ENCODE measurements around the gene MED6. TPM values are rescaled to one million over a fixed set of nuclear protein-coding genes. Genes with fewer than 3 reads are reported as not detected.

The MED6 gene
- polyA plus RNA-seq, 1 donor from 2014 or later = 46.6 TPM

DNA sequence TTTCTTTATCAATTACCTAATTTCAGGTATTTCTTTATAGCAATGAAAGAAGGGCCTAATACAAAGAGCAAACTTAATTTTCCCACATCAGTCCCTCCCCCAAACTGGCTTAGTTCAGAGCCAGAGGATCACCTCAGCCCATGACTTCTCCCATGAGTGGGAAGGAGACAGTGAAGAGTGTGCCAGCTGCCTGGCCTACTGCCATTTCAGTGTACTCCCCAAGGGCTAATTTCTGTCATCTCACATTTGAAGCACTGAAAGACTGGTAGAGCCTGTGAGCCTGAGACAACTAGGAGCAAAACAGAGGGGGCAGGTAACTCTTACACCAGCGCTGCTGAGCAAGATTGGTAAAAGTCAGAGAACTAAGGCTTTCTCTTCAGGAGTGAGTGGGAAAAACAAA lies 36.6 kb downstream of the MED6 start:
- TF ChIP-seq POLR2AphosphoS5 (IDR thresholded peaks at IDR 0.05) (no peak), SMC3 (conservative IDR thresholded peaks at IDR 0.05; ENCODE audit: poor library complexity) (no peak), TAF1 (IDR thresholded peaks at IDR 0.05; ENCODE audit: low read depth) (no peak), EZH2 (IDR thresholded peaks at IDR 0.05; ENCODE audit: borderline replicate concordance, insufficient read depth, low read length, poor library complexity, severe bottlenecking) (no peak), RAD21 (conservative IDR thresholded peaks at IDR 0.05) (no peak), EP300 (conservative IDR thresholded peaks at IDR 0.05; ENCODE audit: poor library complexity, severe bottlenecking) (no peak), MXI1 (conservative IDR thresholded peaks at IDR 0.05; ENCODE audit: poor library complexity, severe bottlenecking) (no peak)
- TF ChIP-seq, protein P1, sequence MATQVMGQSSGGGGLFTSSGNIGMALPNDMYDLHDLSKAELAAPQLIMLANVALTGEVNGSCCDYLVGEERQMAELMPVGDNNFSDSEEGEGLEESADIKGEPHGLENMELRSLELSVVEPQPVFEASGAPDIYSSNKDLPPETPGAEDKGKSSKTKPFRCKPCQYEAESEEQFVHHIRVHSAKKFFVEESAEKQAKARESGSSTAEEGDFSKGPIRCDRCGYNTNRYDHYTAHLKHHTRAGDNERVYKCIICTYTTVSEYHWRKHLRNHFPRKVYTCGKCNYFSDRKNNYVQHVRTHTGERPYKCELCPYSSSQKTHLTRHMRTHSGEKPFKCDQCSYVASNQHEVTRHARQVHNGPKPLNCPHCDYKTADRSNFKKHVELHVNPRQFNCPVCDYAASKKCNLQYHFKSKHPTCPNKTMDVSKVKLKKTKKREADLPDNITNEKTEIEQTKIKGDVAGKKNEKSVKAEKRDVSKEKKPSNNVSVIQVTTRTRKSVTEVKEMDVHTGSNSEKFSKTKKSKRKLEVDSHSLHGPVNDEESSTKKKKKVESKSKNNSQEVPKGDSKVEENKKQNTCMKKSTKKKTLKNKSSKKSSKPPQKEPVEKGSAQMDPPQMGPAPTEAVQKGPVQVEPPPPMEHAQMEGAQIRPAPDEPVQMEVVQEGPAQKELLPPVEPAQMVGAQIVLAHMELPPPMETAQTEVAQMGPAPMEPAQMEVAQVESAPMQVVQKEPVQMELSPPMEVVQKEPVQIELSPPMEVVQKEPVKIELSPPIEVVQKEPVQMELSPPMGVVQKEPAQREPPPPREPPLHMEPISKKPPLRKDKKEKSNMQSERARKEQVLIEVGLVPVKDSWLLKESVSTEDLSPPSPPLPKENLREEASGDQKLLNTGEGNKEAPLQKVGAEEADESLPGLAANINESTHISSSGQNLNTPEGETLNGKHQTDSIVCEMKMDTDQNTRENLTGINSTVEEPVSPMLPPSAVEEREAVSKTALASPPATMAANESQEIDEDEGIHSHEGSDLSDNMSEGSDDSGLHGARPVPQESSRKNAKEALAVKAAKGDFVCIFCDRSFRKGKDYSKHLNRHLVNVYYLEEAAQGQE (IDR thresholded peaks at IDR 0.05; ENCODE audit: borderline replicate concordance) = no peak
- TF ChIP-seq, protein P2, sequence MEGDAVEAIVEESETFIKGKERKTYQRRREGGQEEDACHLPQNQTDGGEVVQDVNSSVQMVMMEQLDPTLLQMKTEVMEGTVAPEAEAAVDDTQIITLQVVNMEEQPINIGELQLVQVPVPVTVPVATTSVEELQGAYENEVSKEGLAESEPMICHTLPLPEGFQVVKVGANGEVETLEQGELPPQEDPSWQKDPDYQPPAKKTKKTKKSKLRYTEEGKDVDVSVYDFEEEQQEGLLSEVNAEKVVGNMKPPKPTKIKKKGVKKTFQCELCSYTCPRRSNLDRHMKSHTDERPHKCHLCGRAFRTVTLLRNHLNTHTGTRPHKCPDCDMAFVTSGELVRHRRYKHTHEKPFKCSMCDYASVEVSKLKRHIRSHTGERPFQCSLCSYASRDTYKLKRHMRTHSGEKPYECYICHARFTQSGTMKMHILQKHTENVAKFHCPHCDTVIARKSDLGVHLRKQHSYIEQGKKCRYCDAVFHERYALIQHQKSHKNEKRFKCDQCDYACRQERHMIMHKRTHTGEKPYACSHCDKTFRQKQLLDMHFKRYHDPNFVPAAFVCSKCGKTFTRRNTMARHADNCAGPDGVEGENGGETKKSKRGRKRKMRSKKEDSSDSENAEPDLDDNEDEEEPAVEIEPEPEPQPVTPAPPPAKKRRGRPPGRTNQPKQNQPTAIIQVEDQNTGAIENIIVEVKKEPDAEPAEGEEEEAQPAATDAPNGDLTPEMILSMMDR (IDR thresholded peaks at IDR 0.05; ENCODE audit: poor library complexity, severe bottlenecking) = no peak
- Histone ChIP-seq H3K36me3 (ENCODE audit: insufficient read depth, low read length) (peaks cover 4% of the 10 kb centered on the region), H3K9me3 (ENCODE audit: low read length) (peaks cover 3% of the 10 kb centered on the region)

DNA sequence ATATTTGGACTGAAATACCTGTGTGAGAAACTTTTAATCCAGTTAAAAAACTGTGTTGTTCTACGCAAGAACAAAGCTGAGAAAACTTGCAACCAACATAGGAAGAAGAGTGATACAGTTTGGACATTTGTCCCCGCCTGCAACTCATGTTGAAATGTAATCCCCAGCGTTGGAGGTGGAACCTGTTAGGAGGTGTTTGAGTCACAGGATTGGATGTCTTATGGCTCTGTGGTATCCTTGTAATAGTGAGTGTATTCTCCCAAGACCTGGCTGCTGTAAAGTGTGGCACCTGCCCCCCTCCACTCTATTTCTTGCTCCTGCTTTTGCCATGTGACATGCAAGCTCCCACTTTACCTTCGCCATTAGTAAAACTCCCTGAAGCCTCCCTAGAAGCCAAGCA lies 37.0 kb downstream of the MED6 start:
- H3K9me3 ChIP-seq (ENCODE audit: low read length) = peaks cover 3% of the 10 kb centered on the region

More for the DNA sequence above, 36.6 kb downstream of the MED6 start:
- Histone ChIP-seq H3K4me2 (ENCODE audit: low read length) (no peak overlapping the region), H3K9ac (ENCODE audit: low read length) (no peak overlapping the region), H3K79me2 (replicated peaks; ENCODE audit: insufficient read depth, low read length) (no peaks in the 10 kb centered on the region), H3F3A (ENCODE audit: insufficient read depth, low read length, poor library complexity, severe bottlenecking) (no peaks in the 10 kb centered on the region), H3K27me3 (ENCODE audit: insufficient read depth, low read depth, low read length) (no peaks in the 10 kb centered on the region), H2AFZ (ENCODE audit: low read depth, low read length) (no peak overlapping the region), H3K4me3 (ENCODE audit: low read length) (no peak overlapping the region), H3K9me2 (ENCODE audit: insufficient read depth, low read length) (no peaks in the 10 kb centered on the region), H3K27ac (ENCODE audit: low read length) (no peak overlapping the region), H4K20me1 (ENCODE audit: insufficient read depth) (no peaks in the 10 kb centered on the region)

More for the DNA sequence above, 37.0 kb downstream of the MED6 start:
- Histone ChIP-seq H3K27ac (ENCODE audit: low read length) (no peak overlapping the region), H3K9ac (ENCODE audit: low read length) (no peak overlapping the region), H3K79me2 (replicated peaks; ENCODE audit: insufficient read depth, low read length) (no peaks in the 10 kb centered on the region), H3K36me3 (ENCODE audit: insufficient read depth, low read length) (peaks cover 4% of the 10 kb centered on the region), H3K9me2 (ENCODE audit: insufficient read depth, low read length) (no peaks in the 10 kb centered on the region), H3K27me3 (ENCODE audit: insufficient read depth, low read depth, low read length) (no peaks in the 10 kb centered on the region), H3K4me2 (ENCODE audit: low read length) (no peak overlapping the region), H2AFZ (ENCODE audit: low read depth, low read length) (no peak overlapping the region), H3F3A (ENCODE audit: insufficient read depth, low read length, poor library complexity, severe bottlenecking) (no peaks in the 10 kb centered on the region), H4K20me1 (ENCODE audit: insufficient read depth) (no peaks in the 10 kb centered on the region), H3K4me3 (ENCODE audit: low read length) (no peak overlapping the region)
- TF ChIP-seq SMC3 (conservative IDR thresholded peaks at IDR 0.05; ENCODE audit: poor library complexity) (no peak), TAF1 (IDR thresholded peaks at IDR 0.05; ENCODE audit: low read depth) (no peak), RAD21 (conservative IDR thresholded peaks at IDR 0.05) (no peak), EP300 (conservative IDR thresholded peaks at IDR 0.05; ENCODE audit: poor library complexity, severe bottlenecking) (no peak), POLR2AphosphoS5 (IDR thresholded peaks at IDR 0.05) (no peak), EZH2 (IDR thresholded peaks at IDR 0.05; ENCODE audit: borderline replicate concordance, insufficient read depth, low read length, poor library complexity, severe bottlenecking) (no peak), MXI1 (conservative IDR thresholded peaks at IDR 0.05; ENCODE audit: poor library complexity, severe bottlenecking) (no peak)
- TF ChIP-seq, protein P1 (IDR thresholded peaks at IDR 0.05; ENCODE audit: borderline replicate concordance) = no peak
- TF ChIP-seq, protein P2 (IDR thresholded peaks at IDR 0.05; ENCODE audit: poor library complexity, severe bottlenecking) = no peak
